Activated CD4-positive, alpha-beta T cell treated with anti-CD3 and anti-CD28 coated beads, Interleukin-2, amount 50 U/mL, for 24 hours (primary cell): ENCODE data around the gene LHFPL2.

Experiments used
- DNase-seq, 2 donors: peaks; one replicate each; pipeline ENCODE4 v3.0.0-alpha.2; 2020; ENCODE audit warnings: low read depth in 1 of 2, low spot score in 1 of 2

Gene LHFPL2

DNA sequence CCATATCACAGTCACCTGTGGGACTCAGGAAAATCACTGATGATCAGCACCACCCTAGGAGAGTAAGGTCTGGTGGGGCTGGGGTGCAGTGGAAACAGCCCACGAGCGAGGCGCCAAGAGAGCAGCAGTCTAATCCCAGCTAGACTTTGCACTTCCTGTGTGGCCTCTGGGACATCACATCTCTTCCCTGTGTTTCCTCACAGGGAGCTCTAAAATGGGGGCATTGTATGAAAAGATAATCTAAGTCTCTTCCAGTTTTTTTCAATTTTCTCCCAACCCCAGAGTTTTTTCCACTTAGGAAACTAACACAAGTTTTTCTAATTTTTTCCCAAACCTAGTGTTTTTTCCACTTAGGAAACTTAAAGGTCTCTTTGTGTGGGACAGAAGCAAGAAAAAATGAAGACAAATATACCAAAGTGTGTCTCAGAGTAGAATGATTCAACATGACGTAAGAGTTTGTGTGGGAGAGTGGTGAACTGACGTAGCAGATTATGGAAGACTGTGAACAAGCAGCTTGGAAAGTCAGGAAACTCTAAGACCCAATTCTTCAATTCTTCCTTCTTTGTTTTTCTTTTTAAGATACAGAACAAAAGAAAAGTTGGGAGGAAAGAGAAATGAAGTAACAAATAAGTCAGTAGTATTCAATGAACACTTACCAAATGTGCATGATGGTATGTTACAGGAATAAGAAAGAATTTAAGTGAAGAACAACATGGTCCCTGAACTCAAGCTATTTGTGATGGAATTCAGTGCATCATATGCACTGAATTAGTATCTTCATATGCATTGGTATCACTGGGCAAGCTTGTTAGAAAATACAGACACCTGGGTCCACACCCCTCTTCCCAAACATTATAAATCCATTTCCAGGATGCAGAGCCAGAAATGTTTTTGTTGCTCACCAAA is 51.3 kb downstream of the LHFPL2 start:
- DNase-seq = no peak

DNA sequence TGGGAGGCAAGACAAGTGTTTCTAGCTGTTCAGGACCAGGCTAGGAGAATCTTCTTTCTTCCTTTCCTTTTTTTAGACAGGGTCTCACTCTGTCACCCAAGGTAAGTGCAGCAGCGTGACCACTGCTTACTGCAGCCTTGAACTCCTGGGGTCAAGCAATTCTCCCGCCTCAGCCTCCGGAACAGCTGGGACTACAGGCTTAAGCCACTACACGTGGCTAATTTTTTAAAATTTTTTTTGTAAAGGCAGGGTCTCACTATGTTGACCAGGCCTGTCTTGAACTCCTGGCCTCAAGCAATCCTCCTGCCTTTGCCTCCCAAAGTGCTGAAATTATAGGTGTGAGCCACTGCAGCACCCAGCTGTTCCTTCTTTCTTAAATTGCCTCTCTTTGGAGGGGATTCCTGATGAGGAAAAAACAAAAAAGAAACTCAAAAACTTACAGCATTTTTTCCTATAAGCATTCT is 53.1 kb downstream of the LHFPL2 start:
- no peak for DNase-seq

DNA sequence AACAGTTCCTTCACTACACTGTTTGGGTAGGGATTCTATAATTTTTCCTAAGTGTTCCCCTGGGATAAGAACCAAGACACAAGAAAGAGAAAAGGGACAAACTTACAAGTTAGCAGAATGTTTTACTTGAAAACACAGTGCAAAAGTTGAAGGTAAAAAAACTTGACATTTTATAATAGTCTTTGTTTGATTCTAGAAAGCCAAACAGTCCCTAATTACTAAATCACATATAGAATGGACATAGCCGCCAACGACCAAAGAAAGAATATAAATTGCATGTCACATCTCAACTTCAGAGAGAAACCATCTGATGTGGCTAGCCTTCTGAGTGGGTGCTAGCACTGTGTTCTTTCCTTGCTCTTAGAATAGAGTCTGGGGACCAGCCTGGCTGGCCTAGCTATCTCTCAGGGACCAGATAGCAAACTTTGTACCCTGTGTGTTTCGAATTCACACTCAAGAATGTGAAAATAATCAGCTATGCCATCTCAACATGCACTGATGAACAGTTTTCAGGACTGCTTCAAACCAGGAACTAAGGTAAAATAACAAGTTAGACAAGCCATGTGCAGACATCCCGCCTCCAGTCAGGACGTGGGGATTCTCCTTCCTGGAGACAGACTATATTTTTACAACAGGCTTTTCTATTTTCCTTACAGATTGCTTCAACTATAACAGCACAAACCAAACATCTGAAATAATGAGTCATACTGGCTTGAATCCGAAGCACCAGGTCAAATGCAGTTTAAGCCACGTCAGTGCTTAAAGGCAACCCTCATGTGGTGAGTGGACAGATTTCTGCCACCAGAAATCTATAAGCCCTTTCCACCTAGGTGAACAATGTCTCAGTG is 53.7 kb downstream of the LHFPL2 start:
- DNase-seq = no peak

DNA sequence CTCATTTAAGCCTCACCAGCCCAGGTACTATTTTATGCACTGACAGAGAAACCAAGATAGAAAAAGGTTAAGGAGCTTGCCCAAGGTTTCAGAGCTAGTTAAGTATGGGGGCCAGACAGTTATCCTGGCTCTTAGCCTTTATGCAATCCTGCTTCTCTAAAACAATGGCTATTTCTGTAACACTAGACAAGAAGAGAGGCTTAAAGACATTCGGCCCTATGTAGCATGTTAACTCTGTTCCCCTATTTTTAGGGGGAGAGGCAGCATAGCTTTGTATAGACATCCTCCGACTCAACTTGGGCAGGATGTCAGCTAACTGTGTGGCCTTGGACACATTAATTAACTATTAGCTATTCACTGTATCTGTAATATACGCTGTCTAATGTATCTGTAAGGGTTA is 54.6 kb downstream of the LHFPL2 start:
- no peak for DNase-seq

DNA sequence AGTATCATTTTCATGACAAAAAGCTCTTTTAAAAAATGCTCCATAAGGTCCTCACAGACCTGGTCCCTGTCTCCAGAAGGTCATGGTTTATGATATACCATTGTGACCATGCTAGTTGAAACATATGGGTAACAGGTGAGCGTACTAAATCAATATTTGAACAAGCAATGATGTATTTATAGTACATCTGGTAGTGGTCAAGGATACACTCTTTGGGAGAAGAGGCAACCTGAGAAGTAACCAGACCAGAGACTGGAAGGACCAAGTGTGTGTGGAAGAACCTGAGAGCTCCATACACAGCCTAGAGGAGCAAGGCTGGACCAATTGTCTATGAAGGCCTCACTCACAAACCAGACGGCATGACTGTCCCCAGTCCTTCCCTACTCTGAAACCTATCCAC is 55.1 kb downstream of the LHFPL2 start:
- DNase-seq = no peak

DNA sequence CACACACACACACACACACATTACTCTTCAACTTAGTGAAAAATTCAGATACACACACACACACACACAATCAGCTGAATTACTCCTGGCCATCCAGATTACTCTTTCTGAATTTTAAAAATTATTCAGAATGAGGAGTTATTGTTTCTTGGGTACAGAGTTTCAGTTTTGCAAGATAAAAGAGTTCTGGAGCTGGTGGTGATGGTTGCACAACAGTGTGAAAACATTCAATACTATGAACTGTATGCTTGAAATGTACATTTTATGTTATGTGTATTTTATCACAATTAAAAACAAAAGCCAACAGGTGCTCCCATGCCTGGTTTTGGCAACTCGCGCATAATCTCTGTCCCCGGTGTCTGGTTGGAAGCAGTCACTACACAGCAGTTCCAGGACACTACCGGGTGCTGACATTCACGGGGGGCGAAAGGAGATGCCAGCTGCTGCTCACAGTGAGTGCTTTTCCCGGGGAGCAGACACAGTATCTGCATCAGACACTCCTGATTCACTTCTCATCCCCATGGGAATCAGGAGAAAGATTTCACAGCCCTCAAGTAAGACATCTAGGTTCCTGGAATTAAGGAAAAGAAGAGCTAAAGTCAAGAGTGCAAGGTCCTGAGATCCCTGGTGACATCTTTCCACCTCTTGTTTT is 55.7 kb downstream of the LHFPL2 start:
- DNase-seq = no peak

DNA sequence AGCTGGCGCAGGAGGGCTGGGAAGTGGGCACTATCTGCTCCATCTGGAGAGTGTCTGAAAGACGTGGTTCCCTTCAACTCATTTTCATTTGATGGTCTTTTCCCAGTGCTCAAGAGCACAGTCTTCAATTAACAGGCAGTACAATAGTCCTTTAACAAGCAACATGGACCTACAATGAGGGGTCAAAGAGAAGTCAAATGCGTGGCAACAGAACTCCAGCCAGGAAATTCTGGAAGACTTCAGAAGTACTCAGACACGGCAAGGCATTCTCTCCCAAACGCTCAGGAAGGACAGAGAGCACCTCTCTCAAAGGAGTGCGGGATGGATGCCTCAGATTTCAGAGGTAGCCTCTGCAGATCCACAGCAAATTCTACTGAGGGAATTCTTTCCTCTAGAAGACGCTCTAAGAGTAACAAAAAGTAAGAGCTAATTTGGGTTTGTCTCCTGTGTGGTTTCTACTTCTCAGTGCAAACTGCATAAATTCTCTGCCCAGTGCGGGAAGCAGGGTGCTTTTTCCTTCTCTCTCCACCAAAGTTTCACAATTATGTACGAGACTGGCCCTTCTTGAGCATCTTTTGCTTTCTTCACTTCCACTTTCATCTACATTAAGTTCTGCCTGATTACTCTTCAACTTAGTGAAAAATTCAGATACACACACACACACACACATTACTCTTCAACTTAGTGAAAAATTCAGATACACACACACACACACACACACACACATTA is 56.4 kb downstream of the LHFPL2 start:
- no peak for DNase-seq

DNA sequence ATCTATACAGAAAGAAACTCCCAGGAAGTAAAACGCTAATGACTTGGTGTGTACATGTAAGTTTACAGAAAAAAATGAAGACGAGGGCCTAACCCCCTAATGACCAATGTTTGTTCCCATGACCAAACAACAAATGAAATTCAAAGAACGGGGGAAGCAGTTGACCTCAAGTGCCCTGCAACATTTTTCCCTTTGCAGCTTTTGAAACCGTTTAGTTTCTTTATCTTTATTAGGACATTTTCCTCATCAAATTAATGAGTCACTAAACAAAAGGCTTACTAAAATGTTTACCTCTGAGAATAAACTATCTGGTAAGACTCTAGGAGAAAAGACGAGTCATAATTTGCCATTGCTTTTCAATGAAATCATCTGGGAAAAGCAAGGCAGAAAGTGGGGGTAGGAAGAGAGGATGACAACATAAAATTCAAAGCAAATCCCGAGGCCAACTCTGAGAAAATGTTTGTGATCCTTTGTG is 57.4 kb downstream of the LHFPL2 start:
- no peak for DNase-seq

DNA sequence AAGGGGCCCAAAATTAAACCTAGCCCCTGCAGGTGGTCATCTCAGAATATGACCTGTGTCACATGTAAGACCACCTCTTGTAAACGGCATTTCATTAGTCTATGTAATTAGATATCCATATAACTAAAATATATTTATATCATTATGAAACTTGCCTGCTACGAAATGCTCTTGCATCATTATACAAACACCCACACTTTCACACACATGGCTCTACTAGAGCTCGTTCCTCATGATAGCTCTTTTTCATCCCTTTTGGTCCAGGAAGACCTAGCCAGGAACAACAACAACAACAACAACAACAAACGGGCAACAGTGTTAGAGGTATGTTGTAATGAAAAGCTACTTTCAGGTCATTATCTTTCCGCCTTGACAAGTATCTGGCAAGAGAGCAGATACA is 58.6 kb downstream of the LHFPL2 start:
- no peak for DNase-seq

DNA sequence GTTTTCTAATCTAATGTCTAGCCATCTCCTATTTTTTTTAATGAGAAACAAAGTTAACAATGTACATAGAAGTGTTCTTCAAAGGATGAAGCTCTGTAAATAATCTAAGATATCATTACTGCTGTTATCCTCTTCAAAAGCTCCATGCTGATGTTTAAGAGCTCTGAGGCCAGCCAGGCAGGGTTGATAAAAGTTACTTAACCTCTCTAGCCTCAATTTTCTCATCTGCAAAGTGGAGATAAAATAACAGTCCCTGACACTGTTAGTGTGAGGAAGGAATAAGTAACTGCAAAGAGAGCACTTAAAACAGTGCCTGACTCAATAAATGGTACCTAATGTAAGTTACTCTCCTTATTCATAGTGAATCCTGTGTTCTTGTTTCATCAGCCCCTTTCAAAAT is 60.1 kb downstream of the LHFPL2 start:
- DNase-seq = no peak

DNA sequence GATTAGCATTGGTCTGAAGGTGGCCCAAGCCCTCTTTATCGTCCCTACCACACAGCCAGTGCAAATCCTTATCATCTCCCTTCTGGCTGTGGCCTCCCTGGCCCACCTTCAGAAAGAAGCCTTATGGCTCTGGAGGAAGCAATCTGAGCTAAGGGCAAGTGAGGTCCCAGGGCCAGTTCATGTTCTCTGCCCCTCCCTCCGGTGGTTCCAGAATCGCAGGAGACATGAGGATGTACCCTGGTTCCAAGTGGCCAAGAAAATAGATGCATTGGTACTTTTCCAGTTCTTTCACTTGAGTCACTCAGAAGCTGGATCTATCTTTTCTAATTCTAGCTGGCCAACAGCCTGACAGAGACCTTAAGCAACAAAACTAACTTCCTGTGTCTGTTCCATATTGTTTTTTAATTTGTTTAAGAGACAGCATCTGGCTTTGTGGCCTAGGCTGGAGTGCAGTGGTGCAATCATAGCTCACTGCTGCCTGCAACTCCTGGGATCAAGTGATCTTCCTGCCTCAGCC is 60.7 kb downstream of the LHFPL2 start:
- DNase-seq = no peak

DNA sequence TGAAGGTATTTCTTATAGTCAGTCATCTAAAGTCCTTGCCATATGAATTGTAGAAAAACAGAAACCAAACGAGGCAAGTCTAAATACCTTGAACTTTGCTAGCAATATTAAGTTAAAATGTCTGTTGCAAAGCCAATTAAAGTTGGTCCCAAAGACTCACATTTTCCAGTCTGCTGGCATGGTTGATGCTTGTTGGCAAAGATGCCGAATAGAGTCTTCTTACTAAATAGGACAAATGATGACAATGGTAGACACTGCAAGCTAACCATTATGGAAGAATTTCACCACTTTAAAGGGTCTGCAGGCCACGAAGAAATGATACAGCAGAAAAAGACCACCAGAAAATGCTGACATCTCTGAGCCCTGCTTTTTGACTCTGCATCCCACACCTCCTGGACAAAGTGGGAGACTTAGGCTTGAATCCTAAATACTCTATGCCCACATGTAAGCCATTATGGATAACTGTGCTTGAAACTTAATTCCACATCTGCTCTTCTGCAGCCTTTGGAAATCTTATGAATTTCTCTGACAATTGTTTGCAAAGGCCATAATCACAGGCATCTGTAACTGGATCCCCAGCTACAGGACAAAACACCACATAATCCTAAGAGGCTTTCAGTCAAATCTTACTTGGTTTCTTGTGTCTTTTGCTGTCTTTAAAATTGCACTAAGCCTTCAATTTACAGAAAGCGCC is 61.3 kb downstream of the LHFPL2 start:
- no peak for DNase-seq

DNA sequence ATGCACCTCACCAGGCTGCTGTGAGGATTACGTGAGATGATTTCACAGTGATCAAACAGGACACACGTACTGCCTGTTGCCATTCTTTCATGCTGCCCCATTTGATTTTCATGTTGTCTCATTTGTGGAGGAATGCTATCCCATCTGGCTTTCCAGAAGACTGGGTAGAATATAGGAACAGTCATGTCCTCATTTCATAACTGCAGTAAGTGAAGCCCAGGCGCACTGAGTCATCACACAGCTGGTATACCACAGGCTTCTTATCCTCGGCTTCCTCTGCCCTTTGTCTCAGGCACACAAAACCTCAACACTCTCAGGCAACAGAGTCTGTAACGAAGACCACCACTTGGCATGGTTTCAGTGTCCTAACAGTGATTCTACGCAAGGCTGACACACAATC is 62.3 kb downstream of the LHFPL2 start:
- DNase-seq = no peak

DNA sequence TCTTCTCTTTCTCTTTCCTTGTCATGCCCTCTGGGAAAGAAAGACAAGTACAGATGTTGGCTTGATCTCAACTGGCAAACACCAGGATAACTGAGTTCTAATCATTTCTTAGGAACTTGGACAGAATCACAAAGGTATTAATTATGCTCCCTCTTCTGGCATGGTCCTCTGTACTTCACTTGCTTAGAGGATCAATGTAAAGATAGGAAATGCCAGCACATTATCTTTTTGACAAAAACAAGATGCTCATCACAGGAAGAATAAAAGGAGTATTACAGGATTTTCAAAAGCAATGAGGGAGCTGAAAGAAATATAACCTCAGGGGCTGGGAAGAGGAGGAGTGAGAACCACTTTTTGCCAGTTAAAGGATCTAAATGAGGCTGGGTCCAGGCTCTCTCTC is 70.6 kb downstream of the LHFPL2 start:
- no peak for DNase-seq

DNA sequence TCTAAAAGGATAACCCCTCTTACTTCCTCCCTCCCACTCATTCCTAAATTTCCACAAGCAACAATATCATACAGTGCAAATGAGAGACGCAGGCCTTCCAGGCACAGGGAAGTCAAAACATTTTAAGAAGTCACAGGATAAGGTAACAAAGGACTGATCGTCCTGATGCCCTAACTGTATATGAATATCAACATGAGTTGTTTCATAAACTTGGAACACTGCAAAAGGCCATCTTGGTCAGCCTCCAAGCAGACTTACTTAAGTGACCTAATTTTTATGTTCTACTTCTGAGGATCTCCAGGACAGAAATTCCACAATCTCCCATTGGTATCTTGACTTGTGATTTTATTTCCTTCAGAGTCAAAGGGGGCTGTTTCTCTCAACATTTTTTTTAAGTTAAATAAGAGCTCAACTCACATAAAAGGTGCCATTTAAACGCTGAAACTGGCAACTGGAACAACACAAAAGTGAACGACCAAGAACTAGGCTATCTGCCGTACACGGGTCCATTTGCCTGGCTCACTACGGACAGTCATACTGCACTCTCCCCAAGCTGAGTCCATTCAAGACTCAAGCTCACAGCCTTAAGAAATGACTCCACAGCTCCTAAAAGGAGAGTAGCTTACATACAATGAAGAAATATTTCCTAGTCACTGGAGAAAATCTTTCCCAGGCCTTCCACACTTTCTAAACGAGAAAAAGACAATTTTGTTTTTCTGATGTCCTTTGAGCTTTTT is 71.3 kb downstream of the LHFPL2 start:
- DNase-seq = no peak

DNA sequence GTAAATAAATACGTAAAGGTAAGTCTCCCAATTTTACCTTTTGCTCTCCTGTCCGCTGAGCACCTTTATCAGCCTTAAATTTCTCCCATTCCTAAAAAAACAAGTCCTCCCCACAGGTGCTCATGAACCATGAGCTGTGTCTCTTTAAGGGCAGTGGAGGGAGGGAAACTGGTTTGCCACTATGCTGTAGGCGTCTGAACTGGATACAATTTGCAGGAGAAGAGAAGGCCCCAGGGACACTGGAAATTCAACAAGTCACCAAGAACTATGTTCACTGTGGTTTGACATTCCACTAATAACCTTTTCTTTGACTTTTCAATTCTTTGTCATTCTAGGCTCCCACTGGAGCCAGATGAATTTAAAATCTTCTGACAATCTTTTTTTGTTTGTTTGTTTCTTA is 72.2 kb downstream of the LHFPL2 start:
- no peak for DNase-seq

DNA sequence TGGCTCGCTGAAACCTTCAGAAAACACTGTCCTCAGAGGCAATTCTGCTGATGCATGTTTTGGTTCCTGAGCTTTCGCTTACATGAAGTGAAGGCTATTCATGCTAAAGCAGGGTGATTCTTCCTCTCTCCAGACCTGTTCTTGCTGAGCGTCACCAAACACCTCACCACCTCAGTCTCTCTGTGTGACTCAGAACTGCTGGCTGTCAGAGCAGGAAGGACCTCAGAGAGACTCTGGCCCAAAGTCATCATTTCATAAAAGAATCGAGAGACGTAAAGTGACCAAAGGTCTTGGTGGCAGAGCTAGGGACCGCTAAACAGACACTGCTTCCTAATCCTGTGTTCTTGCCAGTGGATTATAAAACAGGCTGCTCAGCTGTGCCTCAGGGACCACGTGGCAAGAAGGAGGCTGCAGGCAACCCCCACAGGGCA is 73.8 kb downstream of the LHFPL2 start:
- no peak for DNase-seq

DNA sequence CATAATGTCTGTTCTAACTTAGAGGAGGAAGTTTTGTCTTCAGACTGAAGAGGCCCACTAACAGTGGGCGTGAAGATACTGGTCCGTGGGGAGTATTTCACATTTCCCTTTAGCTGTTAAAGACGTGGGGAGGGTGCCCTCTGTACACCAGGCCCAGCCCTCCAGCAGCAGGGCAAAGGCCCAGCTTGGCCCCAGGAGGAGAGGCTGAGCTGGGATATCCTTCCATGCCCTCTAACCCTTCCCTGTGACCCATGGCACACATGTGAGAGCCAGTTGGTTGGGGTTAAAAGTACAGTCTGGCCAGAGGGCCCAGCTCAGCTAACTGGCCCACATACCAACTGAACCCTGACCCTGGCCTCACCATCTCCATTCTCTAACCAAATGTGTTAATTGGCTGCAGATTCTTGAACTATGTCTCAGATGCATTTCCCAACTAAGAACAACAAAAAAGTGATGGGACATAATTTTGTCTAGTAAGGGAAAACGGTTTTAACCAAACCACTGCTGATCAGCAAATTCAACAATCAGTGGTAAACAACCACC is 74.4 kb downstream of the LHFPL2 start:
- no peak for DNase-seq

DNA sequence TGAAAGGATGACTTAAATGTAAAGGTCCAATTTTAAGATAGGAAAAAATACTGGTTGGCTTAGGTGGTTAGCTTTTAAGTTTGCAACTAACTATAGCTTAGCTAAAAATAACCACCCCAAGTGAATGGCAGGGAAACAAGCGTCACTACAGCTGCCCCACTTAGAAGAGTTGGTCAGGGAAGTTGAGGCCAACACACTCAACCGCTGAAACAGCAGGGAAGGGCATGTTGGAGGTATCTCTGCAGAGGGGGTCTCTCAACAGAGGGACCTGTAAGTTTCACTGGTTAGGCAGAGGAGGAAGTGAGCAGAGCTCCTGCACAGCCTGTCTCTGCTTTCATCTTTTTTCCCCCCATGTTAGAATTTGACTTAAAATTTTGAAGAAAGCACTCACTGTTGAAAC is 75.3 kb downstream of the LHFPL2 start:
- DNase-seq = no peak
